ENCODE data around the gene SYVN1.

GRCh38 chr11:65129649-65130441 lies 4.5 kb downstream of the SYVN1 start:
- TF ChIP-seq, protein P1, sequence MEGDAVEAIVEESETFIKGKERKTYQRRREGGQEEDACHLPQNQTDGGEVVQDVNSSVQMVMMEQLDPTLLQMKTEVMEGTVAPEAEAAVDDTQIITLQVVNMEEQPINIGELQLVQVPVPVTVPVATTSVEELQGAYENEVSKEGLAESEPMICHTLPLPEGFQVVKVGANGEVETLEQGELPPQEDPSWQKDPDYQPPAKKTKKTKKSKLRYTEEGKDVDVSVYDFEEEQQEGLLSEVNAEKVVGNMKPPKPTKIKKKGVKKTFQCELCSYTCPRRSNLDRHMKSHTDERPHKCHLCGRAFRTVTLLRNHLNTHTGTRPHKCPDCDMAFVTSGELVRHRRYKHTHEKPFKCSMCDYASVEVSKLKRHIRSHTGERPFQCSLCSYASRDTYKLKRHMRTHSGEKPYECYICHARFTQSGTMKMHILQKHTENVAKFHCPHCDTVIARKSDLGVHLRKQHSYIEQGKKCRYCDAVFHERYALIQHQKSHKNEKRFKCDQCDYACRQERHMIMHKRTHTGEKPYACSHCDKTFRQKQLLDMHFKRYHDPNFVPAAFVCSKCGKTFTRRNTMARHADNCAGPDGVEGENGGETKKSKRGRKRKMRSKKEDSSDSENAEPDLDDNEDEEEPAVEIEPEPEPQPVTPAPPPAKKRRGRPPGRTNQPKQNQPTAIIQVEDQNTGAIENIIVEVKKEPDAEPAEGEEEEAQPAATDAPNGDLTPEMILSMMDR (IDR thresholded peaks at IDR 0.05; ENCODE audit: low read depth, low read length) = no peak
- no peak for TF ChIP-seq EZH2phosphoT487 (IDR thresholded peaks at IDR 0.05; ENCODE audit: low read depth)

Data from OCI-LY3 (cell line).